ENCODE data around the gene SLC8A3.

GRCh38 chr14:70107309-70107708, 81.4 kb downstream of the SLC8A3 start:
- TF ChIP-seq POLR2A (IDR thresholded peaks at IDR 0.05) (no peak), CTCF (IDR thresholded peaks at IDR 0.05) (no peak)
